HPDE6-E6E7 (cell line): ENCODE results near the gene RABGGTA.
"Not testable (repeated sequence)": the region's sequence is repeated elsewhere in the genome, so short reads cannot be mapped to it uniquely, and the experiment has no call there.

ENCODE experiments used
- DNase-seq: peaks from one replicate; pipeline ENCODE4 v3.0.0; 2011; ENCODE audit warnings: missing footprints; ENCODE audit errors: extremely low spot score

The RABGGTA gene

DNA sequence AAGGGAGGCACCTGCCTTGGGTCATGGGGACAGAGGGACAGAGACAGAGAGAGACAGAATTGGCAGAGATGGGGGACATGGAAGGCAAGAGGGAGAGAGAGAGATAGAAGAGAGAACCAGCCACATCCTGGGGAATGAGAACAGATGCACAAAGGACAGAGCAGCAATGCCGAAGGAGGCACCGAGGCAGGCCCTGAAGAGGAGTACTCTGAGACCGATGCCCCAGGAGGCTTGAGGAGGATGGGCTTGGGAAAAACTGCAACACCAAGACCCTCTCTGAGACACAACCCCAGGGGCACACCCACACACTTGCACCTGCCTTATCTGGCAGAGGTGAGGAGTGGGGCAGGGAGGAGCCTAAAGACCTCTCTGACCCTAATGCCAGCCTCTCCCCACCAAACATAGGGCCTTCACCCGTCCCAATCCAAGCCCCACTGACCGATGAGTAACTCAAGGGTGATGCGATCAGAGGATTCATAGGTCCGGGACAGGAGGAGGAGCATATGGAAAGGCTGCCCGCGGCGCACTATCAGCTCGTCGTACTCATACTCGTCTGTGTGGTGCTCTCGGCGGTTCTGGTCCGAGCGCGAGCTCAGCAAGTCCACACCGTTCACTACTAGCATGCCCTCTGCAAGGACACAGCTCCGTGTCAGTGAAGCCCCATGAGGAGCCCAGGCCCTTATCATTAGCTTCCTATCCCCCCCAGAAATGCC lies 10.0 kb downstream of the RABGGTA start:
- DNase-seq: no peak

DNA sequence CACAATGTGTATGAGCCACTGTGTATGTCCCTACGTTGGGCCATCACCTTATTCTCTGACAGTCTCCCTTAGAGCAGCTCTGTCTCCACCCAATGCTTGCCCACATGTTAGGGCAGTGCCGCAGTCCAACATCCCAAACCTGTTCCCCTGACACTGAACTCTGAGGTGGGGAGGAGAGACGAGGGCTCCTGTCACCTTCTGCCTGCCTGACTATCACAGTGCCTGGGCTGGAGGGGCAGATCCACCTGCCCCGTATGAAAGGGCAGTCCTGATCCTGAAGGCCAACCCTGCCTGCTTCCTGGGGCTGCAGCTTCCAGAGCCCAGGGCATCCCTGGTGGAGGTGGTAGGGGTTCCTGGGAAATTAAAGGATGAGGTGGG lies 10.6 kb downstream of the RABGGTA start:
- no peak for DNase-seq

DNA sequence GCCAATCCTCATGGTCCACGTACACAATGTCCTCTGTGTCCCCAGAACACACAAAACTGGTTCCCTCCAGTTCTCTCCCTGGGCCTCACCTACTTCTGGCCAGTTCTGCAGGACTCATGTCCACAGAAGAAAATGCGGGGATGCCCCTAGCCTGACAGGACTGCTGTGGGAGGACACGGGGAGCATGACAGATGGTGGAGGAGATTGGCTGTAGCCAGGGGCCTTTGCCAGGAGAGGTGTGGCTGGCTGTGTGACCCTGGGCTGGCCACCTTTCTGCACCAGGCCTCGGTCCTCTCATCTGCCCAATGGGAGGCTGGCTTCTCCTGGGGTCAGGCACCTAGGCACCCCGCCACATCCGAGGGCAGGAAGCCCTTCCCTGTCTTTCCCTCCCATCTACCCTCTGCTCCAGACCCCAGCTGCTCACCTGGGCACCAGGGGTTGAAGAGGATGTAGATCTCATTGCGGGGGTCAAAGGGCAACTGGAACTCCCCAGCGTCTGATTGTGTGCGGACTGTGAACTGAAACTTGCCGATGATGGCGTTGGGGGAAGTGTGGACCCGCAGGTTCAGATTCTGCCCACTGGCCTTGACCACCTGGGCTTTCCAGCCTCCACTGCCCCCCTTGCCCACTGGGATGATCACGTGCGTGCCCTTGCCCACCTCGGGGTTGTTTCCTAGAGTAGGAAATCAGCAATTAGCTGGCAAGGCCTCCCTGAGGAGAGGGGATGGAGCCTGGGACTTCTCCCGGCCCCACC lies 11.2 kb downstream of the RABGGTA start:
- no peak for DNase-seq

DNA sequence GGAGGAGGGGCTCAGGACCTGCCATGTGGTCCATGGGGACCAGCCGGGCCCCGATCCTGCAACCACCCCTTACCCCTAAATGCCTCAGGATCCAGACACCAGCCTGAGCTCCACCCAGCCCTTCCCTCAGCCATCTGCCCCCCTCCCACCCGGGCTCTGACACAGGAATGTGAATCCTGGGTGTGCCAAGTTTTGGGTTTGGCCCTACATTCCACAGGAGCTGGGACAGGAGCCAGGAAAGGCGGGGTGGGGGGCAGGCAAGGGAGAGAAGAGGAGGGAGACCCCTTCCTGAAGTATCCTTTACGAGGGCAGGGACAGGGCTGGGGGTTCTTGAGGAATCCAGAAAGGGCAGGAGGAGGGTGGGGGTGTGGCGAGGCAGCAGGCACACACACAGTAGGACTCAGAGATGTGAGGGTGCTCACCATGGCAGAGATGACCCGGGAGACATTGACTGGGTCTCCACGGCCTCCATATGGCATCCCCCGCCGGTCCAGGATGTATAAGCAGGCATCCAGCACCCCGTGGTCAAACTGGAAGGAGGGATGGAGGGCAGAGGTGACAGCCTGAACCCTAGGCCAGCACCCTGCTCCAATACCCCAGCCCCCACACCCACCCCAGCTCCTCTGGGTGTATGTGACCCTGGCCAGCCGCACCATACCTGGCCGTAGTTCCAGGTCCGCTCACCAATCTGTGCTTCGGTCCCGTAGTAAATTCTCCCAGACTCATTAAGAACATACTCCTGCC lies 11.9 kb downstream of the RABGGTA start:
- DNase-seq: no peak

DNA sequence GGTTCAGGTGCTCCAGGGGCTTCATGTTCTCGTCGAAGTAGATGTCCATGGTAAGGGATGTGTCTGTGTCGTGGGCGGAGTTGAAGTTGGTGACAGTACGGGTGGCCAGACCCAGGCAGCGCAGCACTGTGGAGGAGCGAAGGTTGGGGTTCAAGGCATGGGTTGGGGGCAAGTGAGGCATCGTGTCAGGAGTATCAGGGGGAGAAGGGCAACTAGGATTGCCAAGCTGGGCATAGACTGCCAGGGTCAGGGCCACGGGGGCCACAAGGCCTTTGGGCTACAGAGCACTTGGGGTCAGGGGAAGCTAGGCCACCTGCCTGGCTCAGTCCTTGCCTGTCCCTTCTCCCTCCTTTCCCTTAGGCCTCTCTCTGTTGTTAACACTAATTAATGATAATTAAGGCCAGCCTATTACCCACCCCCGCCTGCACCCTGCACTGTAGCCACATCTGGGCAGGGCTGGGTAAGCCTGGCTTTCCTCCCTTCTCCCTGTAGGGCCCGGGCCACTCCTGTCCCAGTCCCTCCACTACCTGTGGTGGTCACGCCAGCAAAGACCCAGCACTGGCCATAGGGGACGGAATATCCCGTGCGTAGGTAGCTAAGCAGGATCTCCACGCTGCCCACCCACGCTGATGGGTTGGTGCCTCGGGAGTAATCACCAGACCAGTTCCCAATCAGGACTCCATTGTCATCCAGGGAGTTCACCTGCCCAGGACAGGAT lies 12.7 kb downstream of the RABGGTA start:
- no peak for DNase-seq

DNA sequence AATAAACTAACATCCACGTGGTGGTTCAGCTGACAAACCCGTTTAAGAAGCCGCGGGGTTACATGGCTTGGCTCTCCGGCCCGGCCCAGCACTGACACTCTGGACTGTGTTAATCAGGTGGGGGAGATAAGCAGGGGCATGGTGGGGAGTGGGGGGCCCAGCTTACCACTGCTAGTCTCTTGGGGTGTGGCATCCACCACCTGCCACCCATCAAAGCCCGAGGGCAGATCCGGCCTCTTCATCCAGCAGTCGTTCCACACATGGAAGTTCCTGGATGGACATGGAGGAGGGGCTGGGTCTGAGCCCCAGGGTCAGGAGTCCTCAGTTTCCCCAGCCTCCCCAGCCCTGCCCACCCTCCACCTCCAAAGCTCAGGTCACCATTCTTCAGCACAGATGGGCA lies 13.3 kb downstream of the RABGGTA start:
- no peak for DNase-seq

DNA sequence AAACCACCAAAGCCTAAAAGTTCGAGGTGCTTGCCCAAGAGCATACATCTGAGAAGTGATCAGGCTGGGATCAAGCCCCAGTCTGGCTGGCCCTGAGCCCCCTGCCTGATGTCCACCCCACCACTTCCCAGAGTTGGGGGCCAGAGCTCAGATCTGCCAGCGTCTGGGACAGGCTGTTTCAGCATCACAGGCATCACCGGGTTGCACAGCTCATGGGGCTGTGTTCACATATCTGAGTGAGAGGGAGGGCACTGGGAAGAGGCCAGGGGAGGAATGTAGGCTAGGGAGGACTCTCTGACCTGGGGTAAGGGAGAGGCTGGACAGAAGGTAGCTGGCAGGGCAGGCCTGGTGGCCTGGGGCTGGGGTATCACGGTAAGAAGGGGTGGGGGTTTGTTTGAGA lies 14.4 kb downstream of the RABGGTA start:
- no peak for DNase-seq

DNA sequence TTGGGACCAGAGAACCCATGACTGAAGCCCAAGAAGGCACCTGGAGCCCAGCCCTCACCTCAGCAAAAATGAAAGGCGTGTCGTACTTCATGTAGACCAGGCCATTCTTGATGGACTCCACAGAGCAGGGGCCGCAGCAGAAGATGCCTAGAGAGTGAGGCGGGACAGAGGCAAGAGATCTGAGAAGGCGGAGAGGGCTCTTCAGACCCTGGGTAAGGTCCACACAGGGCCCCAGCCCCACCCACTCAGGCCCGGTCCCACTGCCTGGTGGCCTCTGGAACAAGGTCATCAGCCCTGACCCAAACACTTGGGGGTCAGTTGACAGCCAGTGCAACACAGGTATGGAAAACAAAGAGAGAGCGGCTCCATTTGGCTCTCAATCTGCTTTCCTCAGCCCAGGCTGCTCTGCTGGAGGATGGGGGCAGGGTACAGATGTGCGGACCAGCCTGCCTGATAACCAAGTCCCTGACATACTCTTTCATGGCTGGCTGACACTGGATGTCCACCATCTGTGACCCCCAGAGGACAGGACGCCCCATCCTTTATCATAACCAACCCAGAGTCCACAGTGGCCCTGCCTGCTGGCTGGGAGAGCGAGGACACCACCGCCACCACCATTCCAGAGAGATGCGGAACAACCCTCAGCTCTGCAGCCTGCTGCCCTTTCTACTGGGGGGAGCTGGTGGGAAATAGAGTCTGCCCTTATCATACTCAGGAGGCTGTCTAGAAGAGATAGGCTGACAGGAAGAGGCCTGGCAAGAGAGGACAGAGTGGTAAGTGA lies 15.3 kb downstream of the RABGGTA start:
- no peak for DNase-seq

DNA sequence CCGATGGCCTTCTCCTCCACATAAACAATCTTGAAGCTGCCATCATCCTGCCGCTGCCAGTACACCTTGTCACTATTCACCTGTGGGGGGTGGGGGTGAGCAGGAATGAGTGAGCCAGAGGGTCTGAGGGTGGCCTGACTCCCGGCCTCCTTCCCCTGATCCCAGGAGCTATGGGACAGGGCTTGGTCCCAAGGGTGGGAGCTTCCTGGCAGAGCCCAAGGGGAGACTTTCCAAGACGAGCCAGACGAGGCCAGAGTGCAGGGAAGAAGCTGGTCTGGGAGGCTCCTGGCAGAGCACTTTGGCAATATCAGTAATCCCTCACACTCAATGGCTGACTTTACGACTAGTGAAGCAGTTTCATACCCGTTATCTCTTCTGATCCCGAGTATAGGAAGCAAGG lies 16.0 kb downstream of the RABGGTA start:
- DNase-seq: no peak

DNA sequence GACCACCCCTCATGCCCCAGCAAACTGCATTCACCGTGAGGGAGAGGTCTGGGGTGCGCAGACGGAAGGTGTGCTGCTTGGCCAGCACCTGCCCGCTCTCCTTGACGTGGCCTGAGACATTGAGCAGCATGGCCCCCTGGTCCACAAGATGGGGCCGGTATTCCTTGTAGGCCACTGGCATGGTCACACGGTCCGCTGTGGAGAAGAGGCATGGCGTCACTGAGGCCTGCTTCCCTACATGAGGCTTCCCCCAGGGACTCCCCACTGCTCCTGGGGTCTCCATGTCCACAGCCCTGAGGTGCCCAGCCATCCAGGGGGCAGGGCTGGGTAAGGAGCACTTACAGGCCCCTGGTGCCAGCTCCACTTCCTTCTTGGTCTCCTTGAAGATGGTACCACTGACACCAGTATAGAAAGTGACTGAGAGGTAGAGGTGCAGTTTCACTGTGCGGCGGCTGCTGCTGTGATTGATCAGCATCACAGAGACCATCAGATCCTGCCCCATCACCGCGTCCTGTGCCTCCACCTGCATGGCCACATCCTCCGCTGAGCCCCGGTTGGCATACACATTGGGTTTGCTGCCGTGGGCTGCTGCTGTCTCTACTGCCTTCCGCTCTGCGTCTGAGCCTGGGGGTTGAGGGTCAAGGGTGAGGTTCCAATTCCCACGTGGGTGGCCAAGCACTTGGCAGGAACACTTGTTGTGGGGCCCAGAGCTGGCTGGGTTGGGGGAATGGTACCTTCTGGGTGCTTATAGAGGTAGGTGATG lies 16.6 kb downstream of the RABGGTA start:
- no peak for DNase-seq

DNA sequence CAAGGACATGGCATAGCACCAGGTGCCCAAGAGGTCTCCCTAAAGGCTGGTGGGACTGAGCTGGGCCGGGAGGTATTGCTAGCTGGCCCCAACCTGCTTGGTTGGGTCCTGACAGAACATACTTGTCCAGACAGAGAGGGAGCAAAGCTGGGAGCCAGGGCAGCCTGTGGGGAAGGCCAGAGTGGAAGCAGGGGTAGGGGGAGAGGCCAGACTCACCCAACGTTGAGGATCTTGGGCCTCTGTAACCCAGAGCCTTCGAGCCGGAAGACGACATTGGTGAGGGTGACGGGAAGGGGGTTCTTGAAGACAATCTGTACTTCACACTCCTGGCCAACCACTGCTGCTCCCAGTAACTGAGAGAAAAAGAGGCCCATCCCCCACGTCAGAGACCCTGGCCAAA lies 17.5 kb downstream of the RABGGTA start:
- no peak for DNase-seq

DNA sequence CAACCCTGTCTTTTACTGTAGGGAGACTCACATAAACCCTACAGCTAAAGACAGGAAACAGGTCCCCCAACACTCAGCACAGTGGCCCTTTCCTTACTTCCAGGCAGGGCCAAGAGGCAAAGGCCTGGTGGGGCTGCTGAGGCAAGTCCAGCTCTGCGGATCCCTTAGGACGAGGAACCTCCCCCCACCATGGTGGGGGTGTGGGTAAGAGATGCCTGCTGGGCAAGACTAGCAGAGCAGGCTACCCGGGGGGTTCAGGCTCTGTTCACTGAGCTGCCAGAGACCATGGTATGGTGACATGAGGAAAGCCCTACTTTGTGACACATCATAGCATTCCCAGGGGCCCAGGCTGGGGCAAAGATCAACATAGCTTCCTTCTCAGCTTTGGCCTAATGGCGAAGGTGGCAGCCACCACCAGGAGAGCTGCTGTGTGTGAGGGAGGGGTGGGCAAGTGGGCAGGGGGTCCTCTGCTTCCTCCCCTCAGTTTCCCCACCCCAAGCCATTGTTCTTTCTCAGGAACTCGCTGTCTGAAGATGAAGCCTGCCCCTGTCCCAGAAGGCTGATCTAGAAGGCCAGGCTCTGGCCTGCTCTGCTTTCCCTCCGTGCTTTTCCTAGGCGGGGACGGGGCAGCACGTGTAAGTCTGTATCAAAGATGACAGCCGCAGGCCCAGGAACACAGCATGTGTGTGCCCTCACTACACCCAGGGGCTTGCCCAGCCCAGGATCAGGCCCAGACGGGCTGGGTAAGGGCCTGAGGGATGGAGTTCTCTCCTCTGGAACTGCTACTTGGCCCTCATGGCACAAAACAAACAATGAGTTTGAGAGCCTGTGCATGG lies 18.9 kb downstream of the RABGGTA start:
- DNase-seq: no peak

DNA sequence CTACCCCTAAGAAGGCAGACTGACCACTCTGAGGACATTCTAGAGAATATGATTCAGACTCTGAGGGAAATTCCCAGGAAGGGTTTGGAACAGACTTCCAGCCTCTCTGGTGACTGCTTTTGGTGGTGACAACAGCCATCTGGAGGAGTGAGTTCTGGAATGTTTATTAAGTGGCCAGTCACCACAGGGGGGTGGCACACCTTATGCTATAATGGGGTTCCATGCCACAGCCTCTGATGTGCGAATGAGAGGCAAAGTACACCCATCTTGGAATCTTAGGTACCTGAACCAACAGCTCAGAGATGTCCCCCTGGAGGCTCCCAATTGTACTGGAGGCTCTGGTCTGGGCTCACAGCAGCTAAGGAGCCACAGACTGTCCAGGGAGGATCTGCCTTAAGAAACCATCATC lies 19.5 kb downstream of the RABGGTA start:
- no peak for DNase-seq

DNA sequence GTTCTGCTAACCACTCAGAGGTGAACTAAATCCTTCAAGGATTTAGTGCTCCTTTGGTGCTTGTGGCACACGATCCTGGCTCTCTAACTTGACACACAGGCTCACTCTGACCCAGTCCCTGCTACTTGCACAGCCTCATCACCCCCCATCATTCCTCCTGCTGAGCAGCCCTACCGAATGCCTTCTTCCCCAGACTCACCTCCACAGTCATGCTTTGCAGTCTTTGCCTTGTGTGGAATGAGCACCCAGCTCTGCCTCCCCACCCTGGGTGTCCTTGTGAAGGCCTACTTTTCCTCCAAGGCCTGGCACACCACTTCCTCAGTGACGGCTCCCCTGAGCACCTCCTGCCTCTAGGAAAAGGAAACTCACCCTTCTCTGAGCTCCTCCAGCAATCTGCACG lies 21.0 kb downstream of the RABGGTA start:
- no peak for DNase-seq

DNA sequence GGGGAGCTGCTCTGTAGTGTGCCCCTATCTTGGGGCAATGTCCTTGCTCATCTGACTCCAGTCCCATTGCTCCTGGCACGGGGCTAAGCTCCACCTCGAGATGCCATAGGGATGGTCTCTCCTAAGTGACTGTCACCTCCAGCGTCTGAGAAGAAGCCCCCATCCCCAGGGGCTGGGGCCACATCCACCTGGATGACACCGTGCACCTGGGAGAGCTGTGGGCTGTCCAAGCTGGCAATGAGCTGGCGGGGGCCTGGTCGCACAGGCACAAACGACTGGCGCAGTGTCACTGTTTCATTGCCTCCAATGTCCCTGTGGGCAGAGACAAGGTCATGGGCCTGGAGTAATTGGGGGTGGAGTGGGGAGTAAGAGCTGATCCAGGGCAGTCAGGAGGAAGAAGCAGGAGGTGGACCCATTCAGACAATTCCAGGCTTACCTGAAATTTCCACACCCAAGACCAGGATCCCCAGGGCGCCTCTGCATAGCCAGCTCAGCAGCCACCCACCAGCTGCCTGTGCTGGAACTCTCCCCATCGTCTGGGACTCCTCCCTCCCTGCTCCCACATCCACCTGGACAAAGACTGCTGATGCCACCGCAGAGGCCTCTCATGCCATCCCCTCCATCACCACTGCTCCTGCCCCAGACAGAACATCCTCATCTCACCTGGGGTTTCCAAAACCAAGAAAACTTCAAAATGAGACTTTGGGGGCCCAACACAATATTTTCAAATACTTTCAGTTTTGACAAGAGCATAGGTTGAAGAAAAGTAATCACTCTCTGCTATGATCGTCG lies 22.0 kb downstream of the RABGGTA start:
- DNase-seq: no peak

DNA sequence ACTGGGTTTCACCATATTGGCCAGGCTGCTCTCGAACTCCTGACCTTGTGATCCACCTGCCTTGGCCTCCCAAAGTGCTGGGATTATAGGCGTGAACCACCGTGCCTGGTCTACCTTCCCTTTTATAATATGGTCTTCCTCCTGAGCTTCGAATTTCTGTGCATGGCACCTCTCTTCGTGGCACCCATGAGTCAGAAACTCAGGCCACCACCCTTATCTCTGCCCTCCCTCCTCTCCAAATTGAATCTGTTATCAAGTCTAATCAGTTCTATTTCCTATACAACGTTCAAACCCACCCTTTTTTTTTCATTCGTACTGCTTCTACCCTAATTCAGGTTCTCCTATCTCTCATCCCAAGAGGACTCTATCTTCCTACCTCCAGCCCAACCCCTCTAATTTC lies 24.0 kb downstream of the RABGGTA start:
- DNase-seq: no peak

DNA sequence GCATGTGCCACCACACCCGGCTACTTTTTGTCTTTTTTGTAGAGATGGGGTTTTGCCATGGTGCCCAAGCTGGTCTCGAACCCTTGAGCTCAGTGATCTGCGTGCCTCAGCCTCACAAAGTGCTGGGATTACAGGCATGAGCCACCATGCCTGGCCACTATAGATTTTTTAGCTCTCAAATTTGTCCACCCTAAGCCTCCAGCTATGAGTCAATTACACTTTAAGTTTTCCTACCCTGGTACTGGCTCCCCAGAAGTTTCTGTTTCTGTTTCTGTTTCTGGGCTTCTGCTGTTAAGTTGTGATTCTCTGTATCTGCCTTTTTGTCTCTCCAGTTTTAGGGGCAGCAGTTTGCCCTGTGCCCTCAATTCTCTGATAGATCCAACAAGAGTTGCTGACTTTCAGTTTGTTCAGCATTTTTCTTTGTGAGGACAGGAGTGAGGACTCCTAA lies 24.6 kb downstream of the RABGGTA start:
- DNase-seq: no peak

DNA sequence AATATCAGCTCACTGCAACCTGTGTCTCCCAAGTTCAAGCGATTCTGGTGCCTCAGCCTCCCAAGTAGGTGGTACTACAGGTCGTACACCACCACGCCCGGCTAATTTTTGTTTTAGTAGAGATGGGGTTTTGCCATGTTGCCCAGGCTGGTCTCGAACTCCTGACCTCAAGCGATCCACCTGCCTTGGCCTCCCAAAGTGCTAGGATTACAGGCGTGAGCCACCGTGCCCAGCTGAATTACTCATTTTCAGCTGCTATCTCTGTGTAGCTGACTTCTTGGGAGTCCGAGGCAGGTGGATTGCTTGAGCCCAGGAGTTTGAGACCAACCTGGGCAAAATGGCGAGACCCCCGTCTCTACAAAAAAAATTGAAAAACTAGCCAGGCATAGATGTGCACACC lies 26.0 kb downstream of the RABGGTA start:
- DNase-seq: not testable (repeated sequence)

DNA sequence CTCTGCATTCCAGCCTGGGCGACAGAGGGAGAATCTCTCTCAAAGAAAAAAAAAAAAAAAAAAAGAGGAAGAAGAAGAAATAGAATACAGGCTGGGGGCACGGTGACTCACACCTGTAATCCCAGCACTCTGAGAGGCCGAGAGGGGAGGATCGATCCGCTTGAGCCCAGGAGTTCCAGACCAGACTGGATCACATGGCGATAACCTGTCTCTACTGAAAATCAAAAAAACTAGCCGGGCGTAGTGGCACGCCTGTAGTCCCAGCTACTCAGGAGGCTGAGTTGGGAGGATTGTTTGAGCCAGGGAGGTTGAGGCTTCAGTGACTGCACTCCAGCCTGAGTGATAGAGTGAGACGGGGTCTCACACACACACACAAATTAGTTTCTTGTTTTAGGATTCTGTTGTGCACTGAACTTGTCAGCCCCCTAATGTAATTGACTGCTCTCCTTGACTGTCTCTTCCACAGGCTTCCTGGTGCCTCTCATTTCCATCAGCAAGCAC lies 28.0 kb downstream of the RABGGTA start:
- DNase-seq: no peak
